Smooth muscle cell of the umbilical artery (primary cell): ENCODE measurements around the gene SP5. TPM values are rescaled to one million over a fixed set of nuclear protein-coding genes. Genes with fewer than 3 reads are reported as not detected.

Experiments
- total RNA-seq: library from RNA; depleted of rRNA; stranded (reverse); fragments of >200 nt; gene quantifications from 2 replicates; pipeline ENCODE4 v1.2.3, GENCODE V29; 2014

Gene SP5
- not detected in 2 replicates for total RNA-seq

GRCh38 chr2:170715062-170715931 lies at the start of gene SP5:
Gene SP5 (plus strand): TSS chr2:170715337. CDS start chr2:170715513, 176 bp downstream.

Other genes starting within 250 kb of the SP5 start
- gene ERICH2, start 55.0 kb downstream of the SP5 start, total RNA-seq: 0.30 TPM in 1 of 2 replicates, not detected in the other
- gene GAD1, start 101.5 kb downstream of the SP5 start, total RNA-seq: not detected in 2 replicates
- 36.5 and 39.0 TPM in 2 replicates for gene GORASP2, start 213.9 kb downstream of the SP5 start, total RNA-seq